ENCODE results near the gene SPTBN4. TPM values are rescaled to one million over a fixed set of nuclear protein-coding genes. Genes with fewer than 3 reads are reported as not detected.
A peak's percentile ranks its signal among the peaks of the same experiment; 100 is the strongest.
"Not testable (repeated sequence)": the region's sequence is repeated elsewhere in the genome, so short reads cannot be mapped to it uniquely, and the experiment has no call there.

Gene SPTBN4
- total and polyA plus RNA-seq, 4 donors = 0.58 to 0.80 (median 0.72) TPM

- Histone ChIP-seq H3K36me3 (ENCODE audit: control insufficient read depth in 4 of 4, insufficient read depth in 4 of 4, low read length in 4 of 4) (peaks cover 0 to 11% (median 0%) of the 10 kb centered on the region in 4 donors), H3K9me3 (ENCODE audit: control insufficient read depth in 4 of 4, insufficient read depth in 3 of 4, low read length in 3 of 4) (no peaks in the 10 kb centered on the region), H3K27ac (ENCODE audit: low read depth in 1 of 2, low read length in 1 of 2) (no peak overlapping the region), H3K27me3 (ENCODE audit: control insufficient read depth in 3 of 3, insufficient read depth in 3 of 3, low read length in 2 of 3) (no peaks in the 10 kb centered on the region), H3K4me1 (ENCODE audit: control insufficient read depth in 5 of 5, insufficient read depth in 5 of 5, low read length in 5 of 5) (peaks cover 0 to 3% (median 0%) of the 10 kb centered on the region in 5 donors), H3K4me3 (no peak overlapping the region), H3K9ac (ENCODE audit: insufficient read depth in 1 of 2, low read length in 2 of 2) (no peak overlapping the region)
- DNase-seq (no peak), ATAC-seq (ENCODE audit: insufficient read depth, low FRiP score) (no peak)
- no peak for TF ChIP-seq CTCF (IDR thresholded peaks at IDR 0.05; ENCODE audit: control extremely low read depth, extremely low read depth)
- 93 to 96% methylated on average over 3 of the region's 3 CpGs for WGBS, 2 donors
These were observed 8.2 kb upstream of the SPTBN4 start for GRCh38 chr19:40458597-40458974.

- no peak overlapping the region for H3K27ac ChIP-seq (ENCODE audit: low read depth in 1 of 2, low read length in 1 of 2)
- DNase-seq = no peak
- H3K4me3 ChIP-seq = no peak overlapping the region
- peaks cover 0 to 10% (median 0%) of the 10 kb centered on the region in 4 donors for H3K36me3 ChIP-seq (ENCODE audit: control insufficient read depth in 4 of 4, insufficient read depth in 4 of 4, low read length in 4 of 4)
- no peak overlapping the region for H3K9ac ChIP-seq (ENCODE audit: insufficient read depth in 1 of 2, low read length in 2 of 2)
- H3K27me3 ChIP-seq (ENCODE audit: control insufficient read depth in 3 of 3, insufficient read depth in 3 of 3, low read length in 2 of 3) = no peaks in the 10 kb centered on the region
- 90 to 97% methylated on average over 3 of the region's 3 CpGs for WGBS, 2 donors
- H3K4me1 ChIP-seq (ENCODE audit: control insufficient read depth in 5 of 5, insufficient read depth in 5 of 5, low read length in 5 of 5) = peaks cover 0 to 8% (median 5%) of the 10 kb centered on the region in 5 donors
- no peaks in the 10 kb centered on the region for H3K9me3 ChIP-seq (ENCODE audit: control insufficient read depth in 4 of 4, insufficient read depth in 3 of 4, low read length in 3 of 4)
- no peak for TF ChIP-seq CTCF (IDR thresholded peaks at IDR 0.05; ENCODE audit: control extremely low read depth, extremely low read depth)
- ATAC-seq (ENCODE audit: insufficient read depth, low FRiP score) = no peak
These were observed 6.6 kb upstream of the SPTBN4 start for GRCh38 chr19:40460185-40460584.

- H3K4me1 ChIP-seq (ENCODE audit: control insufficient read depth in 5 of 5, insufficient read depth in 5 of 5, low read length in 5 of 5) = peaks cover 5 to 18% (median 10%) of the 10 kb centered on the region in 5 donors
- DNase-seq = no peak
- ATAC-seq (ENCODE audit: insufficient read depth, low FRiP score) = no peak
- peak overlapping the region in 1 of 2 donors; percentile 67 for H3K27ac ChIP-seq (ENCODE audit: low read depth in 1 of 2, low read length in 1 of 2)
- H3K27me3 ChIP-seq (ENCODE audit: control insufficient read depth in 3 of 3, insufficient read depth in 3 of 3, low read length in 2 of 3) = peaks cover 0 to 7% (median 5%) of the 10 kb centered on the region in 3 donors
- 42 to 63% methylated on average over 7 of the region's 7 CpGs for WGBS, 2 donors
- peaks cover 0 to 8% (median 0%) of the 10 kb centered on the region in 4 donors for H3K36me3 ChIP-seq (ENCODE audit: control insufficient read depth in 4 of 4, insufficient read depth in 4 of 4, low read length in 4 of 4)
- H3K9me3 ChIP-seq (ENCODE audit: control insufficient read depth in 4 of 4, insufficient read depth in 3 of 4, low read length in 3 of 4) = no peaks in the 10 kb centered on the region
- no peak overlapping the region for H3K9ac ChIP-seq (ENCODE audit: insufficient read depth in 1 of 2, low read length in 2 of 2)
- H3K4me3 ChIP-seq = no peak overlapping the region
- TF ChIP-seq CTCF (IDR thresholded peaks at IDR 0.05; ENCODE audit: control extremely low read depth, extremely low read depth) = no peak
These were observed 5.1 kb upstream of the SPTBN4 start for GRCh38 chr19:40461669-40462221.

GRCh38 chr19:40463587-40464037 is 3.2 kb upstream of the SPTBN4 start:
- H3K4me3 ChIP-seq; H3K9ac ChIP-seq (ENCODE audit: insufficient read depth in 1 of 2, low read length in 2 of 2); H3K9me3 ChIP-seq (ENCODE audit: control insufficient read depth in 4 of 4, insufficient read depth in 3 of 4, low read length in 3 of 4); ATAC-seq (ENCODE audit: insufficient read depth, low FRiP score); DNase-seq; H3K36me3 ChIP-seq (ENCODE audit: control insufficient read depth in 4 of 4, insufficient read depth in 4 of 4, low read length in 4 of 4): not testable (repeated sequence)
- WGBS, 2 donors = 60 to 65% methylated on average over 12 of the region's 12 CpGs
- peak overlapping the region in 1 of 2 donors; percentile 59 for H3K27ac ChIP-seq (ENCODE audit: low read depth in 1 of 2, low read length in 1 of 2)
- H3K4me1 ChIP-seq (ENCODE audit: control insufficient read depth in 5 of 5, insufficient read depth in 5 of 5, low read length in 5 of 5) = peaks cover 5 to 19% (median 14%) of the 10 kb centered on the region in 5 donors
- peaks cover 4 to 19% (median 12%) of the 10 kb centered on the region in 3 donors for H3K27me3 ChIP-seq (ENCODE audit: control insufficient read depth in 3 of 3, insufficient read depth in 3 of 3, low read length in 2 of 3)
